Measurements from ENCODE around the gene HNF1A.

DNA sequence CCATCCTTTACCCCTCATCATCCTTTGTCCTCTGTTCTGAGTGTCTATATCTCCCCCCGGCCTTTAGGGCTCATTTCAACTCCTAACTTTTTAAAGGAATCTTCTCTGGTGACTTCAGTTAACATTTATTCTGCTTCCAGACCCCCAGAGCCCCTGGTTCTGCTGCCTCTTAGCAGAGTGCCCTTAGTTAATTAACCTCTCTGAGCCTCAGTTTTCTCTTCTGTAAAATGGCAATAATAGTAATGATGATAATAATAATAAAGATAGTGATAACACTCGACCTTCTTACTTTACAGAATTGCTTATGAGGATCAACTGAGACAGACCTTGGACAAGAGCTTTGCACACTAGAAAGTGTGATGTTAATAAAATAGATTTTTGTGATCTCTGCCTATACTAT, 44.4 kb downstream of the HNF1A start:
- TF ChIP-seq, protein P1, sequence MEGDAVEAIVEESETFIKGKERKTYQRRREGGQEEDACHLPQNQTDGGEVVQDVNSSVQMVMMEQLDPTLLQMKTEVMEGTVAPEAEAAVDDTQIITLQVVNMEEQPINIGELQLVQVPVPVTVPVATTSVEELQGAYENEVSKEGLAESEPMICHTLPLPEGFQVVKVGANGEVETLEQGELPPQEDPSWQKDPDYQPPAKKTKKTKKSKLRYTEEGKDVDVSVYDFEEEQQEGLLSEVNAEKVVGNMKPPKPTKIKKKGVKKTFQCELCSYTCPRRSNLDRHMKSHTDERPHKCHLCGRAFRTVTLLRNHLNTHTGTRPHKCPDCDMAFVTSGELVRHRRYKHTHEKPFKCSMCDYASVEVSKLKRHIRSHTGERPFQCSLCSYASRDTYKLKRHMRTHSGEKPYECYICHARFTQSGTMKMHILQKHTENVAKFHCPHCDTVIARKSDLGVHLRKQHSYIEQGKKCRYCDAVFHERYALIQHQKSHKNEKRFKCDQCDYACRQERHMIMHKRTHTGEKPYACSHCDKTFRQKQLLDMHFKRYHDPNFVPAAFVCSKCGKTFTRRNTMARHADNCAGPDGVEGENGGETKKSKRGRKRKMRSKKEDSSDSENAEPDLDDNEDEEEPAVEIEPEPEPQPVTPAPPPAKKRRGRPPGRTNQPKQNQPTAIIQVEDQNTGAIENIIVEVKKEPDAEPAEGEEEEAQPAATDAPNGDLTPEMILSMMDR (IDR thresholded peaks at IDR 0.05): no peak
- no peak for TF ChIP-seq EP300 (IDR thresholded peaks at IDR 0.05)
- TF ChIP-seq POLR2A (IDR thresholded peaks at IDR 0.05): no peak
